Vagina (tissue), 2 donors: ENCODE data around the gene LTB4R.

ENCODE experiments used
- POLR2A ChIP-seq, 2 donors: fragments of 450-650 bp; IDR thresholded peaks; one replicate each; pipeline ENCODE4 v1.6.1; 2017; ENCODE audit warnings: antibody characterized with exemption in 2 of 2, mild to moderate bottlenecking in 2 of 2, moderate library complexity in 2 of 2
- TF ChIP-seq, protein P1 (sequence below), 3 experiments: fragments of 450-650 bp in 2 of 3; fragments of 200-600 bp in 1 of 3; sonication (generic) in 1 of 3; IDR thresholded peaks; one replicate each; pipeline ENCODE4 v1.5.1; 2017 to 2019; ENCODE audit warnings: antibody characterized with exemption in 3 of 3, mild to moderate bottlenecking in 2 of 3, moderate library complexity in 2 of 3

DNA sequence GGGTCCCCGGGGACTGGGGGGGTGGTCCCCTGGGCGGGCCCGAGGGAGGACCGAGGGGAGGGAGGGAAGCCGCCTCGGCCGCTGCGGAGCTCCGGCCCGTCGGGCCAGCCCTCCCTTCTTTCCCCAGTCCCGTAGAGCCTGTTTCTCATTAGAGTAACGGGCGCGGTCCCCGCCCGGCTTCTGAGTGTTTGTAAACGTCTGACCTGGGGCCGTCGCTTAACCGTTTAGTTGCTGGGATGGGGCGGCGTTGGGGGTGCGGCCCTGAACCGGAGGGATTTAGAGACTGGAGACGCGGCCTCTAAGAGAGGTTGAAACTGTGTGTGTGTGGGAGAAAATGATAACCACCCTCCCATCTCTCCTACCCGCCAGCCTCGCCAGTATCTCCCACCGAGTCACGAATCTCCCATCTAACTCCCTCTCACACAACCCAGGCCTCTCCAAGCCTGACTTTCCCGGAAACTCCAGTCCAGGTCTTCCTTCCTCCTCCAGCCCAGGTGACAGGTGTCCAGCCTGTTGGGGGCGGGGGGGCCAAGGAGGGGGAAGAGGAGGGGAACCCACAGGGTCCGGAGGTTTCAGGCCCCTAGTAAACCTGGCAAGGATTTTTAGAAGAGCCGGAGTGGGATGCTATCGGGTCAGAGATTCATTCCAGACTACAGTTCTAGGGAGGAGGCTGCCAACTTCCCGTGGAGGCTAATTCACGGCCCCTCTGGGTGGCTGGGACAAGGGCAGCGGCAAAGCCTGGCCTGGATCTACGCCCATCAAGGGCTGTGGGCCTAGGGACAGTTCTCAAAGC is 55.6 kb downstream of the LTB4R start:
- TF ChIP-seq, protein P1, sequence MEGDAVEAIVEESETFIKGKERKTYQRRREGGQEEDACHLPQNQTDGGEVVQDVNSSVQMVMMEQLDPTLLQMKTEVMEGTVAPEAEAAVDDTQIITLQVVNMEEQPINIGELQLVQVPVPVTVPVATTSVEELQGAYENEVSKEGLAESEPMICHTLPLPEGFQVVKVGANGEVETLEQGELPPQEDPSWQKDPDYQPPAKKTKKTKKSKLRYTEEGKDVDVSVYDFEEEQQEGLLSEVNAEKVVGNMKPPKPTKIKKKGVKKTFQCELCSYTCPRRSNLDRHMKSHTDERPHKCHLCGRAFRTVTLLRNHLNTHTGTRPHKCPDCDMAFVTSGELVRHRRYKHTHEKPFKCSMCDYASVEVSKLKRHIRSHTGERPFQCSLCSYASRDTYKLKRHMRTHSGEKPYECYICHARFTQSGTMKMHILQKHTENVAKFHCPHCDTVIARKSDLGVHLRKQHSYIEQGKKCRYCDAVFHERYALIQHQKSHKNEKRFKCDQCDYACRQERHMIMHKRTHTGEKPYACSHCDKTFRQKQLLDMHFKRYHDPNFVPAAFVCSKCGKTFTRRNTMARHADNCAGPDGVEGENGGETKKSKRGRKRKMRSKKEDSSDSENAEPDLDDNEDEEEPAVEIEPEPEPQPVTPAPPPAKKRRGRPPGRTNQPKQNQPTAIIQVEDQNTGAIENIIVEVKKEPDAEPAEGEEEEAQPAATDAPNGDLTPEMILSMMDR (IDR thresholded peaks at IDR 0.05), result no peak
- TF ChIP-seq POLR2A (IDR thresholded peaks at IDR 0.05), result peak in 1 of 2 donors; percentile 50
